DMS 273 (cell line): ENCODE measurements around the gene ACAT1.
"Not testable (repeated sequence)": the region's sequence is repeated elsewhere in the genome, so short reads cannot be mapped to it uniquely, and the experiment has no call there.

Experiments
- DNase-seq: peaks from one replicate; lab custom pipeline; 2025; ENCODE audit not compliant: unreplicated experiment; lab: John Stamatoyannopoulos, UW

ACAT1 gene

GRCh38 chr11:108121274-108122155 lies at the start of gene ACAT1:
ACAT1 (plus strand) TSS chr11:108121567; CDS start chr11:108121607, 40 bp downstream.
- DNase-seq = peak; percentile 96

- DNase-seq = no peak
Observed at GRCh38 chr11:108084811-108085210, 36.6 kb upstream of the ACAT1 start.

- DNase-seq = no peak
Observed at GRCh38 chr11:108085672-108086071, 35.7 kb upstream of the ACAT1 start.

GRCh38 chr11:108092134-108092533 lies 29.2 kb upstream of the ACAT1 start:
- no peak for DNase-seq

GRCh38 chr11:108093128-108093904 lies 28.1 kb upstream of the ACAT1 start:
- DNase-seq = no peak

- no peak for DNase-seq
Observed at GRCh38 chr11:108097179-108097578, 24.2 kb upstream of the ACAT1 start.

GRCh38 chr11:108101090-108101775 lies 20.1 kb upstream of the ACAT1 start:
- no peak for DNase-seq

GRCh38 chr11:108111126-108111525 lies 10.2 kb upstream of the ACAT1 start:
- DNase-seq = no peak

- DNase-seq = no peak
Observed at GRCh38 chr11:108112057-108112456, 9.3 kb upstream of the ACAT1 start.

GRCh38 chr11:108115500-108116140 lies 5.7 kb upstream of the ACAT1 start:
- peak; percentile 88 for DNase-seq

GRCh38 chr11:108117746-108118371 lies 3.5 kb upstream of the ACAT1 start:
- DNase-seq = peak; percentile 54

GRCh38 chr11:108120936-108121273 lies 462 bp upstream of the ACAT1 start:
- not testable (repeated sequence) for DNase-seq

- peak; percentile 52 for DNase-seq
Observed at GRCh38 chr11:108122166-108122628, 830 bp downstream of the ACAT1 start.

GRCh38 chr11:108125096-108125495 lies 3.7 kb downstream of the ACAT1 start:
- DNase-seq = no peak

- no peak for DNase-seq
Observed at GRCh38 chr11:108128772-108129171, 7.4 kb downstream of the ACAT1 start.

GRCh38 chr11:108131993-108132392 lies 10.6 kb downstream of the ACAT1 start:
- no peak for DNase-seq

- DNase-seq = not testable (repeated sequence)
Observed at GRCh38 chr11:108132993-108133538, 11.7 kb downstream of the ACAT1 start.

GRCh38 chr11:108135845-108136544 lies 14.6 kb downstream of the ACAT1 start:
- DNase-seq = peak; percentile 16

GRCh38 chr11:108137212-108137611 lies 15.8 kb downstream of the ACAT1 start:
- no peak for DNase-seq

- no peak for DNase-seq
Observed at GRCh38 chr11:108142304-108142703, 20.9 kb downstream of the ACAT1 start.
